GM12878 (cell line): Measurements from ENCODE around the gene TBXAS1. TPM values are rescaled to one million over a fixed set of nuclear protein-coding genes. Genes with fewer than 3 reads are reported as not detected.

Experiments used
- ATAC-seq: fragments of 200-7000 bp; cut with Tn5 transposase; 3 replicates; pipeline ENCODE4 v1.9.1; 2020; ENCODE audit warnings: mild to moderate bottlenecking, moderate library complexity
- BruUV-seq: library from RNA; stranded (reverse); fragments of 400-500 nt; replicated peaks from 2 replicates; lab custom pipeline; 2021; lab: Mats Ljungman, UMichigan
- CTCF ChIA-PET: fragments of 300-600 bp; sonication (Branson Sonifier 250); formaldehyde crosslinking; extraction: SDS; loops from one replicate; lab custom pipeline; 2021; ENCODE audit warnings: inconsistent platforms; lab: Yijun Ruan, JAX
- POLR2A ChIA-PET: fragments of 350-600 bp; formaldehyde crosslinking; extraction: SDS; loops from one replicate; lab custom pipeline; 2021; ENCODE audit warnings: inconsistent platforms; lab: Charles Lee
- RAD21 ChIA-PET: fragments of 300-600 bp; sonication (Branson Sonifier 250); formaldehyde crosslinking; loops from one replicate; lab custom pipeline; 2023; ENCODE audit warnings: antibody characterized with exemption; ENCODE audit not compliant: unreplicated experiment; lab: Charles Lee
- SMC1A ChIA-PET: fragments of 300-600 bp; sonication (Branson Sonifier 250); formaldehyde crosslinking; loops from one replicate; lab custom pipeline; 2023; ENCODE audit not compliant: unreplicated experiment, uncharacterized antibody; lab: Charles Lee
- DNase-seq: peaks from one replicate; pipeline ENCODE4 v3.0.0-alpha.2; 2011; ENCODE audit warnings: low read depth, low spot score
- FAIRE-seq: peaks from 3 replicates; lab custom pipeline; 2011; peaks lifted over from hg19 to GRCh38; lab: Jason Lieb, UNC
- H2AFZ ChIP-seq: 2 replicates; pipeline ENCODE4 v1.6.0; 2011; ENCODE audit warnings: low read depth, low read length, control low read depth; ENCODE audit not compliant: control insufficient read depth
- H3K27ac ChIP-seq: 2 replicates; pipeline ENCODE4 v1.5.1; 2011; ENCODE audit warnings: control low read depth; ENCODE audit not compliant: control insufficient read depth, insufficient read depth
- H3K27me3 ChIP-seq, 2 experiments: replicated peaks in 1 of 2; 2 replicates each; pipeline versions ENCODE4 v1.6.0 to v1.6.1; 2011; ENCODE audit warnings: low read length in 1 of 2; ENCODE audit not compliant: control insufficient read depth in 2 of 2, insufficient read depth in 2 of 2
- H3K36me3 ChIP-seq, 2 experiments: 2 replicates each; pipeline ENCODE4 v1.5.1; 2011; ENCODE audit warnings: low read length in 1 of 2; ENCODE audit not compliant: control insufficient read depth in 2 of 2, insufficient read depth in 2 of 2
- H3K4me1 ChIP-seq: 2 replicates; pipeline ENCODE4 v1.6.1; 2011; ENCODE audit warnings: mild to moderate bottlenecking, low read length, moderate library complexity, mixed read lengths; ENCODE audit not compliant: control insufficient read depth, insufficient read depth
- H3K4me2 ChIP-seq: 2 replicates; pipeline ENCODE4 v1.6.0; 2011; ENCODE audit warnings: control low read depth; ENCODE audit not compliant: control insufficient read depth, insufficient read depth
- H3K4me3 ChIP-seq: fragments of 200-600 bp; sonication (generic); 2 replicates; pipeline ENCODE4 v1.5.1; 2016
- H3K79me2 ChIP-seq: 2 replicates; pipeline ENCODE4 v1.6.0; 2011; ENCODE audit warnings: low read length; ENCODE audit not compliant: control insufficient read depth, insufficient read depth
- H3K9ac ChIP-seq: 2 replicates; pipeline ENCODE4 v1.8.0; 2011; ENCODE audit warnings: low read length, control low read depth, mixed read lengths; ENCODE audit not compliant: control insufficient read depth, insufficient read depth
- H3K9me3 ChIP-seq: replicated peaks from 3 replicates; pipeline ENCODE4 v1.5.1; 2011; ENCODE audit warnings: mild to moderate bottlenecking, low read length; ENCODE audit not compliant: control insufficient read depth, insufficient read depth
- H4K20me1 ChIP-seq: 2 replicates; pipeline ENCODE4 v1.6.0; 2011; ENCODE audit not compliant: control insufficient read depth, insufficient read depth
- E4F1 ChIP-seq: fragments of 450-650 bp; IDR thresholded peaks from 2 replicates; pipeline ENCODE4 v1.6.1; 2018; ENCODE audit warnings: borderline replicate concordance, mild to moderate bottlenecking; ENCODE audit not compliant: partially characterized antibody
- SMAD1 ChIP-seq: fragments of 450-650 bp; IDR thresholded peaks from 2 replicates; pipeline ENCODE4 v1.6.1; 2018; ENCODE audit warnings: mild to moderate bottlenecking, low read depth; ENCODE audit not compliant: partially characterized antibody
- SUPT20H ChIP-seq: IDR thresholded peaks from 2 replicates; pipeline ENCODE4 v1.6.1; 2011; ENCODE audit warnings: low read depth, mild to moderate bottlenecking, low read length, moderate library complexity, borderline replicate concordance; ENCODE audit not compliant: control insufficient read depth
- USF2 ChIP-seq: IDR thresholded peaks from 2 replicates; pipeline ENCODE4 v1.6.1; 2011; ENCODE audit warnings: low read depth, low read length, improper control_type of control experiment, borderline replicate concordance
- ZZZ3 ChIP-seq: IDR thresholded peaks from 2 replicates; pipeline ENCODE4 v1.6.1; 2011; ENCODE audit warnings: low read depth; ENCODE audit not compliant: control insufficient read depth, insufficient read length
- WGBS: methylation state at CpG from one replicate; pipeline ENCODE4 v1.1.6; 2016; ENCODE audit warnings: low lambda C conversion rate; ENCODE audit not compliant: insufficient replicate concordance, insufficient coverage; ENCODE audit errors: missing lambda C conversion rate; 5-methylcytosine and 5-hydroxymethylcytosine counted together
- in situ Hi-C: fragments of 300-500 bp; cut with MboI; formaldehyde crosslinking; loops from 9 replicates; pipeline ENCODE4 v1.14.3; 2018; ENCODE audit warnings: mixed read lengths
- intact Hi-C: fragments of 100-400 bp; cut with micrococcal nuclease; formaldehyde crosslinking; loops from one replicate; pipeline ENCODE4 v1.14.2; 2022; ENCODE audit not compliant: unreplicated experiment
- polyA plus RNA-seq, 11 experiments: library from polyadenylated mRNA; depleted of rRNA in 4 of 11; unstranded in 6 of 11; stranded (reverse) in 5 of 11; fragments of >200 nt; fragmentation: Nextera tagmentation in 4 of 11; fragmentation: Illumina TruSeq in 1 of 11; extraction: Ambion mirVana in 4 of 11; extraction: Trizol in 1 of 11; gene quantifications; 1 replicate in 1 of 11; 2 replicates in 10 of 11; pipeline versions ENCODE4 v1.2.1 to v1.2.3, GENCODE V29; 2011 to 2016; ENCODE audit warnings: inconsistent platforms in 2 of 11, missing spikeins in 2 of 11, low read depth in 1 of 11
- total RNA-seq, 4 experiments: library from RNA; depleted of rRNA in 3 of 4; stranded (reverse); fragments of >200 nt in 3 of 4; fragmentation: Illumina TruSeq in 1 of 4; extraction: Trizol in 1 of 4; gene quantifications; 2 replicates each; pipeline versions ENCODE4 v1.2.1 to v1.2.3, GENCODE V29; 2013 to 2021

Gene TBXAS1
- total and polyA plus RNA-seq, 10 of the 15 experiments (the other 5 are each of a cell fraction or from before 2014, with no cell fraction given): 1.5 to 32.7 (median 16.3) TPM

GRCh38 chr7:139998572-139998971 lies 169.5 kb downstream of the TBXAS1 start:
- no peak overlapping the region for H3K4me3 ChIP-seq
- RAD21 ChIA-PET: interaction anchor here (0.6 to 10.0 kb wide), 4 partner anchors 348 to 562 kb away, joined by 3 to 135 read pairs (median 4); no protein-coding TSS in a partner anchor
- CTCF ChIA-PET: interaction anchor here (1.0 to 10.2 kb wide), 6 partner anchors 226 to 566 kb away, joined by 3 to 225 read pairs (median 12); no protein-coding TSS in a partner anchor
- no peaks in the 10 kb centered on the region for H3K9me3 ChIP-seq
- no peak overlapping the region for H3K9ac ChIP-seq
- POLR2A ChIA-PET: no interaction called here
- ATAC-seq: no peak
- no TSS peak for BruUV-seq
- no peaks in the 10 kb centered on the region for H3K4me1 ChIP-seq
- TF ChIP-seq SUPT20H (no peak), USF2 (no peak), ZZZ3 (no peak), SMAD1 (no peak), E4F1 (no peak)
- no peak for DNase-seq
- WGBS: 94% methylated on average over 4 of the region's 4 CpGs
- H3K79me2 ChIP-seq: no peaks in the 10 kb centered on the region
- SMC1A ChIA-PET: interaction anchor here (1.7 to 10.9 kb wide), 4 partner anchors 352 to 396 kb away, joined by 4 to 121 read pairs (median 8); no protein-coding TSS in a partner anchor
- no peak overlapping the region for H3K4me2 ChIP-seq
- H3K27me3 ChIP-seq: no peaks in the 10 kb centered on the region; a peak in 1 of 4 replicates
- intact Hi-C loops: no loop called here
- H3K36me3 ChIP-seq: no peaks in the 10 kb centered on the region
- no peak overlapping the region for H3K27ac ChIP-seq
- H4K20me1 ChIP-seq: no peaks in the 10 kb centered on the region
- H2AFZ ChIP-seq: no peak overlapping the region
- in situ Hi-C loops: no loop called here
- FAIRE-seq: no peak
